ENCODE results near the gene FRMD3. TPM values are rescaled to one million over a fixed set of nuclear protein-coding genes. Genes with fewer than 3 reads are reported as not detected.

The FRMD3 gene
- polyA plus RNA-seq, 1 donor from 2014 or later: 13.0 TPM

- no peak overlapping the region for H3K4me3 ChIP-seq (ENCODE audit: low read length)
- no peaks in the 10 kb centered on the region for H3K9me3 ChIP-seq (ENCODE audit: low read length)
- no peaks in the 10 kb centered on the region for H3K9me2 ChIP-seq (ENCODE audit: insufficient read depth, low read length)
- no peaks in the 10 kb centered on the region for H3F3A ChIP-seq (ENCODE audit: insufficient read depth, low read length, poor library complexity, severe bottlenecking)
- no peaks in the 10 kb centered on the region for H3K27me3 ChIP-seq (ENCODE audit: insufficient read depth, low read depth, low read length)
- H3K79me2 ChIP-seq (replicated peaks; ENCODE audit: insufficient read depth, low read length): no peaks in the 10 kb centered on the region
- no peak overlapping the region for H3K9ac ChIP-seq (ENCODE audit: low read length)
- H3K36me3 ChIP-seq (ENCODE audit: insufficient read depth, low read length): no peaks in the 10 kb centered on the region
- no peak overlapping the region for H2AFZ ChIP-seq (ENCODE audit: low read depth, low read length)
- no peak for TF ChIP-seq TAF1 (IDR thresholded peaks at IDR 0.05; ENCODE audit: low read depth)
- TF ChIP-seq EZH2 (IDR thresholded peaks at IDR 0.05; ENCODE audit: borderline replicate concordance, insufficient read depth, low read length, poor library complexity, severe bottlenecking): no peak
- TF ChIP-seq RAD21 (conservative IDR thresholded peaks at IDR 0.05): no peak
- no peak for TF ChIP-seq EP300 (conservative IDR thresholded peaks at IDR 0.05; ENCODE audit: poor library complexity, severe bottlenecking)
- no peak for TF ChIP-seq SMC3 (conservative IDR thresholded peaks at IDR 0.05; ENCODE audit: poor library complexity)
- no peak for TF ChIP-seq POLR2AphosphoS5 (IDR thresholded peaks at IDR 0.05)
- TF ChIP-seq, protein P1, sequence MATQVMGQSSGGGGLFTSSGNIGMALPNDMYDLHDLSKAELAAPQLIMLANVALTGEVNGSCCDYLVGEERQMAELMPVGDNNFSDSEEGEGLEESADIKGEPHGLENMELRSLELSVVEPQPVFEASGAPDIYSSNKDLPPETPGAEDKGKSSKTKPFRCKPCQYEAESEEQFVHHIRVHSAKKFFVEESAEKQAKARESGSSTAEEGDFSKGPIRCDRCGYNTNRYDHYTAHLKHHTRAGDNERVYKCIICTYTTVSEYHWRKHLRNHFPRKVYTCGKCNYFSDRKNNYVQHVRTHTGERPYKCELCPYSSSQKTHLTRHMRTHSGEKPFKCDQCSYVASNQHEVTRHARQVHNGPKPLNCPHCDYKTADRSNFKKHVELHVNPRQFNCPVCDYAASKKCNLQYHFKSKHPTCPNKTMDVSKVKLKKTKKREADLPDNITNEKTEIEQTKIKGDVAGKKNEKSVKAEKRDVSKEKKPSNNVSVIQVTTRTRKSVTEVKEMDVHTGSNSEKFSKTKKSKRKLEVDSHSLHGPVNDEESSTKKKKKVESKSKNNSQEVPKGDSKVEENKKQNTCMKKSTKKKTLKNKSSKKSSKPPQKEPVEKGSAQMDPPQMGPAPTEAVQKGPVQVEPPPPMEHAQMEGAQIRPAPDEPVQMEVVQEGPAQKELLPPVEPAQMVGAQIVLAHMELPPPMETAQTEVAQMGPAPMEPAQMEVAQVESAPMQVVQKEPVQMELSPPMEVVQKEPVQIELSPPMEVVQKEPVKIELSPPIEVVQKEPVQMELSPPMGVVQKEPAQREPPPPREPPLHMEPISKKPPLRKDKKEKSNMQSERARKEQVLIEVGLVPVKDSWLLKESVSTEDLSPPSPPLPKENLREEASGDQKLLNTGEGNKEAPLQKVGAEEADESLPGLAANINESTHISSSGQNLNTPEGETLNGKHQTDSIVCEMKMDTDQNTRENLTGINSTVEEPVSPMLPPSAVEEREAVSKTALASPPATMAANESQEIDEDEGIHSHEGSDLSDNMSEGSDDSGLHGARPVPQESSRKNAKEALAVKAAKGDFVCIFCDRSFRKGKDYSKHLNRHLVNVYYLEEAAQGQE (IDR thresholded peaks at IDR 0.05; ENCODE audit: borderline replicate concordance): no peak
- no peak for TF ChIP-seq MXI1 (conservative IDR thresholded peaks at IDR 0.05; ENCODE audit: poor library complexity, severe bottlenecking)
- TF ChIP-seq, protein P2, sequence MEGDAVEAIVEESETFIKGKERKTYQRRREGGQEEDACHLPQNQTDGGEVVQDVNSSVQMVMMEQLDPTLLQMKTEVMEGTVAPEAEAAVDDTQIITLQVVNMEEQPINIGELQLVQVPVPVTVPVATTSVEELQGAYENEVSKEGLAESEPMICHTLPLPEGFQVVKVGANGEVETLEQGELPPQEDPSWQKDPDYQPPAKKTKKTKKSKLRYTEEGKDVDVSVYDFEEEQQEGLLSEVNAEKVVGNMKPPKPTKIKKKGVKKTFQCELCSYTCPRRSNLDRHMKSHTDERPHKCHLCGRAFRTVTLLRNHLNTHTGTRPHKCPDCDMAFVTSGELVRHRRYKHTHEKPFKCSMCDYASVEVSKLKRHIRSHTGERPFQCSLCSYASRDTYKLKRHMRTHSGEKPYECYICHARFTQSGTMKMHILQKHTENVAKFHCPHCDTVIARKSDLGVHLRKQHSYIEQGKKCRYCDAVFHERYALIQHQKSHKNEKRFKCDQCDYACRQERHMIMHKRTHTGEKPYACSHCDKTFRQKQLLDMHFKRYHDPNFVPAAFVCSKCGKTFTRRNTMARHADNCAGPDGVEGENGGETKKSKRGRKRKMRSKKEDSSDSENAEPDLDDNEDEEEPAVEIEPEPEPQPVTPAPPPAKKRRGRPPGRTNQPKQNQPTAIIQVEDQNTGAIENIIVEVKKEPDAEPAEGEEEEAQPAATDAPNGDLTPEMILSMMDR (IDR thresholded peaks at IDR 0.05; ENCODE audit: poor library complexity, severe bottlenecking): no peak
- no peak overlapping the region for H3K27ac ChIP-seq (ENCODE audit: low read length)
- H3K4me2 ChIP-seq (ENCODE audit: low read length): no peak overlapping the region
- H4K20me1 ChIP-seq (ENCODE audit: insufficient read depth): no peaks in the 10 kb centered on the region
Observed at GRCh38 chr9:83469722-83470121, 68.5 kb downstream of the FRMD3 start.

- H2AFZ ChIP-seq (ENCODE audit: low read depth, low read length): no peak overlapping the region
- H3K27me3 ChIP-seq (ENCODE audit: insufficient read depth, low read depth, low read length): no peaks in the 10 kb centered on the region
- no peaks in the 10 kb centered on the region for H3K36me3 ChIP-seq (ENCODE audit: insufficient read depth, low read length)
- no peak for TF ChIP-seq SMC3 (conservative IDR thresholded peaks at IDR 0.05; ENCODE audit: poor library complexity)
- TF ChIP-seq MXI1 (conservative IDR thresholded peaks at IDR 0.05; ENCODE audit: poor library complexity, severe bottlenecking): no peak
- TF ChIP-seq POLR2AphosphoS5 (IDR thresholded peaks at IDR 0.05): no peak
- TF ChIP-seq, protein P2 (IDR thresholded peaks at IDR 0.05; ENCODE audit: poor library complexity, severe bottlenecking): no peak
- no peak for TF ChIP-seq EP300 (conservative IDR thresholded peaks at IDR 0.05; ENCODE audit: poor library complexity, severe bottlenecking)
- no peak overlapping the region for H3K27ac ChIP-seq (ENCODE audit: low read length)
- H4K20me1 ChIP-seq (ENCODE audit: insufficient read depth): no peaks in the 10 kb centered on the region
- H3K79me2 ChIP-seq (replicated peaks; ENCODE audit: insufficient read depth, low read length): no peaks in the 10 kb centered on the region
- no peaks in the 10 kb centered on the region for H3F3A ChIP-seq (ENCODE audit: insufficient read depth, low read length, poor library complexity, severe bottlenecking)
- H3K4me3 ChIP-seq (ENCODE audit: low read length): no peak overlapping the region
- no peak overlapping the region for H3K4me2 ChIP-seq (ENCODE audit: low read length)
- no peaks in the 10 kb centered on the region for H3K9me2 ChIP-seq (ENCODE audit: insufficient read depth, low read length)
- H3K9me3 ChIP-seq (ENCODE audit: low read length): no peaks in the 10 kb centered on the region
- no peak overlapping the region for H3K9ac ChIP-seq (ENCODE audit: low read length)
Observed at GRCh38 chr9:83468821-83469220, 69.4 kb downstream of the FRMD3 start.

Data from neural cell (in vitro differentiated cells).